K562 (cell line): ENCODE measurements around the gene MTA1. TPM values are rescaled to one million over a fixed set of nuclear protein-coding genes. Genes with fewer than 3 reads are reported as not detected.
A peak's percentile ranks its signal among the peaks of the same experiment; 100 is the strongest.

ENCODE experiments used
- ATAC-seq: fragments of 200-7000 bp; cut with Tn5 transposase; 3 replicates; pipeline ENCODE4 v1.9.1; 2020; ENCODE audit warnings: moderate library complexity
- BruUV-seq: library from RNA; stranded (reverse); fragments of 400-500 nt; replicated peaks from 2 replicates; lab custom pipeline; 2021; lab: Mats Ljungman, UMichigan
- CTCF ChIA-PET: fragments of 300-600 bp; formaldehyde crosslinking; extraction: SDS; loops from one replicate; lab custom pipeline; 2021; ENCODE audit warnings: low intra/inter-chr PET ratio; lab: Yijun Ruan, JAX
- POLR2A ChIA-PET: fragments of 300-600, 350-650 bp; sonication (Branson Sonifier 250); formaldehyde crosslinking; extraction: SDS; loops from one replicate; lab custom pipeline; 2021; ENCODE audit warnings: antibody characterized with exemption, inconsistent platforms; lab: Yijun Ruan, JAX
- DNase-seq, 4 experiments: peaks; one replicate each; pipeline versions ENCODE4 v3.0.0 to v3.0.0-alpha.2; 2011 to 2018; ENCODE audit warnings: low spot score in 3 of 4, mixed read lengths in 3 of 4; ENCODE audit errors: extremely low read depth in 1 of 4
- FAIRE-seq: peaks from 2 replicates; lab custom pipeline; 2011; peaks lifted over from hg19 to GRCh38; lab: Jason Lieb, UNC
- H2AFZ ChIP-seq: 2 replicates; pipeline ENCODE4 v1.6.0; 2011; ENCODE audit warnings: low read depth, low read length, control low read depth, inconsistent platforms
- H3K27ac ChIP-seq: fragments of 200-600 bp; 3 replicates; pipeline ENCODE4 v1.8.0; 2011; ENCODE audit warnings: low read depth, mild to moderate bottlenecking, control low read depth, inconsistent platforms, low read length, moderate library complexity, mixed read lengths; ENCODE audit errors: extremely low read depth
- H3K27me3 ChIP-seq, 2 experiments: fragments of 300-600 bp in 1 of 2; 2 replicates in 1 of 2; 3 replicates in 1 of 2; pipeline versions ENCODE4 v1.6.0 to v1.8.0; 2011; ENCODE audit warnings: inconsistent platforms in 2 of 2, low read length in 2 of 2, mild to moderate bottlenecking in 1 of 2, mixed read lengths in 1 of 2, moderate library complexity in 1 of 2; ENCODE audit not compliant: control insufficient read depth in 2 of 2, insufficient read depth in 2 of 2
- H3K36me3 ChIP-seq: fragments of 300-600 bp; 3 replicates; pipeline ENCODE4 v1.8.0; 2011; ENCODE audit warnings: mild to moderate bottlenecking, low read length, inconsistent platforms; ENCODE audit not compliant: control insufficient read depth, insufficient read depth
- H3K4me1 ChIP-seq, 2 experiments: fragments of 200-600 bp in 1 of 2; replicated peaks in 1 of 2; 2 replicates in 1 of 2; 3 replicates in 1 of 2; pipeline versions ENCODE4 v1.5.1 to v1.8.0; 2011; ENCODE audit warnings: inconsistent platforms in 2 of 2, low read length in 2 of 2, mild to moderate bottlenecking in 1 of 2, mixed read lengths in 1 of 2, moderate library complexity in 1 of 2; ENCODE audit not compliant: control insufficient read depth in 2 of 2, insufficient read depth in 2 of 2
- H3K4me2 ChIP-seq: 2 replicates; pipeline ENCODE4 v1.6.1; 2011; ENCODE audit warnings: low read length, control low read depth, inconsistent platforms, mixed read lengths; ENCODE audit not compliant: insufficient read depth
- H3K4me3 ChIP-seq: fragments of 200-600 bp; sonication (generic), shearing (Covaris generic); 2 replicates; pipeline ENCODE4 v1.5.1; 2016; ENCODE audit warnings: control low read depth, inconsistent platforms
- H3K79me2 ChIP-seq: fragments of 200-600 bp; 3 replicates; pipeline ENCODE4 v1.8.0; 2011; ENCODE audit warnings: low read length, inconsistent platforms; ENCODE audit not compliant: control insufficient read depth, insufficient read depth
- H3K9ac ChIP-seq, 2 experiments: 2 replicates each; pipeline versions ENCODE4 v1.6.0 to v1.6.1; 2011; ENCODE audit warnings: low read depth in 2 of 2, low read length in 2 of 2, control low read depth in 1 of 2, inconsistent platforms in 1 of 2, mild to moderate bottlenecking in 1 of 2, mixed read lengths in 1 of 2; ENCODE audit not compliant: insufficient read depth in 1 of 2
- H3K9me1 ChIP-seq: one replicate; pipeline ENCODE4 v1.6.0; 2011; ENCODE audit warnings: inconsistent platforms, mild to moderate bottlenecking, low read length, moderate library complexity; ENCODE audit not compliant: control insufficient read depth, insufficient read depth
- H3K9me3 ChIP-seq: replicated peaks from 2 replicates; pipeline ENCODE4 v1.5.1; 2011; ENCODE audit warnings: low read depth, low read length, inconsistent platforms; ENCODE audit not compliant: control insufficient read depth, insufficient read depth
- H4K20me1 ChIP-seq: replicated peaks from 2 replicates; pipeline ENCODE4 v1.6.1; 2011; ENCODE audit warnings: low read length, inconsistent platforms, mixed read lengths; ENCODE audit not compliant: control insufficient read depth, insufficient read depth
- ATF2 ChIP-seq: sonication (generic); formaldehyde crosslinking; IDR thresholded peaks from 2 replicates; pipeline ENCODE4 v1.8.1; 2022; ENCODE audit warnings: missing genetic modification reagents
- ATF7 ChIP-seq: fragments of 450-650 bp; IDR thresholded peaks from 2 replicates; pipeline ENCODE4 v1.7.1; 2014; ENCODE audit warnings: mild to moderate bottlenecking, moderate library complexity
- BRF2 ChIP-seq: IDR thresholded peaks from 3 replicates; pipeline ENCODE4 v1.6.1; 2011; ENCODE audit warnings: borderline replicate concordance, mild to moderate bottlenecking; ENCODE audit not compliant: insufficient read length, insufficient read depth
- COPS2 ChIP-seq: fragments of 450-650 bp; conservative IDR thresholded peaks from 2 replicates; pipeline ENCODE4 v1.6.1; 2016; ENCODE audit warnings: mild to moderate bottlenecking, moderate library complexity
- FOXK1 ChIP-seq: sonication (generic); formaldehyde crosslinking; IDR thresholded peaks from 2 replicates; pipeline ENCODE4 v1.8.0; 2022; ENCODE audit warnings: missing genetic modification reagents, mild to moderate bottlenecking, borderline replicate concordance
- FOXK2 ChIP-seq, 2 experiments: fragments of 450-650 bp; IDR thresholded peaks in 1 of 2; conservative IDR thresholded peaks in 1 of 2; 2 replicates each; pipeline ENCODE4 v1.6.1; 2016; ENCODE audit warnings: low read depth in 2 of 2, mild to moderate bottlenecking in 1 of 2
- HCFC1 ChIP-seq: IDR thresholded peaks from 2 replicates; pipeline ENCODE4 v1.6.1; 2012; ENCODE audit warnings: low read depth, low read length, improper control_type of control experiment
- LEF1 ChIP-seq: fragments of 450-650 bp; IDR thresholded peaks from 2 replicates; pipeline ENCODE4 v1.6.1; 2016; ENCODE audit warnings: mild to moderate bottlenecking
- PHF8 ChIP-seq: fragments of 200-600 bp; sonication (generic); IDR thresholded peaks from 2 replicates; pipeline ENCODE4 v1.6.1; 2012; ENCODE audit warnings: mixed run types, mild to moderate bottlenecking, inconsistent platforms, low read length, moderate library complexity, borderline replicate concordance
- THRA ChIP-seq: fragments of 450-650 bp; IDR thresholded peaks from 2 replicates; pipeline ENCODE4 v1.6.1; 2017; ENCODE audit warnings: mild to moderate bottlenecking, moderate library complexity
- ZKSCAN3 ChIP-seq: fragments of 250-450 bp; sonication (Bioruptor Pico); IDR thresholded peaks from 2 replicates; pipeline ENCODE4 v1.4.0; 2020
- ZNF23 ChIP-seq: fragments of 250-450 bp; sonication (Bioruptor Pico); IDR thresholded peaks from 2 replicates; pipeline ENCODE4 v1.4.0; 2020; ENCODE audit warnings: mild to moderate bottlenecking
- ZNF263 ChIP-seq: sonication (generic); formaldehyde crosslinking; IDR thresholded peaks from 2 replicates; pipeline ENCODE4 v1.8.0; 2022; ENCODE audit warnings: mild to moderate bottlenecking, missing genetic modification reagents, borderline replicate concordance
- ZNF347 ChIP-seq: fragments of 450-650 bp; formaldehyde crosslinking; IDR thresholded peaks from 2 replicates; pipeline ENCODE4 v1.4.0; 2020; ENCODE audit warnings: low read depth, mild to moderate bottlenecking, moderate library complexity
- ZNF699 ChIP-seq: fragments of 250-450 bp; sonication (Bioruptor Pico); IDR thresholded peaks from 2 replicates; pipeline ENCODE4 v1.8.0; 2021; ENCODE audit warnings: mild to moderate bottlenecking, moderate library complexity; ENCODE audit not compliant: insufficient replicate concordance
- ZNF764 ChIP-seq: fragments of 250-450 bp; sonication (Bioruptor Pico); IDR thresholded peaks from 2 replicates; pipeline ENCODE4 v1.4.0; 2020; ENCODE audit warnings: low read depth, mild to moderate bottlenecking, moderate library complexity
- WGBS: fragments of 100-300 bp; shearing (Covaris generic); methylation state at CpG from one replicate; pipeline ENCODE4 v1.1.6; 2016; ENCODE audit warnings: low coverage, mixed read lengths; ENCODE audit not compliant: insufficient coverage; ENCODE audit errors: missing lambda C conversion rate; 5-methylcytosine and 5-hydroxymethylcytosine counted together
- in situ Hi-C: fragments of 300-500 bp; cut with MboI; formaldehyde crosslinking; loops from 4 replicates; pipeline ENCODE4 v1.15.0; 2018; ENCODE audit warnings: inconsistent platforms, mixed read lengths
- intact Hi-C: fragments of 100-400 bp; cut with micrococcal nuclease; formaldehyde crosslinking; loops from 2 replicates; pipeline ENCODE4 v1.14.2; 2022
- polyA plus RNA-seq, 8 experiments: library from polyadenylated mRNA; depleted of rRNA in 4 of 8; stranded (reverse) in 5 of 8; unstranded in 3 of 8; fragments of >200 nt; fragmentation: Nextera tagmentation in 2 of 8; fragmentation: Illumina TruSeq in 1 of 8; extraction: Ambion mirVana in 2 of 8; extraction: Trizol in 1 of 8; gene quantifications; 2 replicates each; pipeline versions ENCODE4 v1.2.1 to v1.2.3, GENCODE V29; 2011 to 2014; ENCODE audit warnings: inconsistent platforms in 1 of 8, missing spikeins in 1 of 8
- total RNA-seq, 7 experiments: library from RNA; depleted of rRNA in 6 of 7; stranded (reverse); fragments of >200 nt in 6 of 7; fragmentation: Illumina TruSeq in 2 of 7; extraction: Trizol in 2 of 7; gene quantifications; 2 replicates each; pipeline versions ENCODE4 v1.2.1 to v1.2.3, GENCODE V29; 2011 to 2021; ENCODE audit warnings: low replicate concordance in 1 of 7

The MTA1 gene
- total and polyA plus RNA-seq, 9 of the 15 experiments (the other 6 are each of a cell fraction or from before 2014, with no cell fraction given) = 0.13 to 118 (median 32.3) TPM

- FAIRE-seq (no peak), ATAC-seq (no peak), DNase-seq (no peak)
- Histone ChIP-seq H4K20me1 (no peaks in the 10 kb centered on the region), H3K79me2 (no peaks in the 10 kb centered on the region), H3K27me3 (peaks cover 19 to 47% of the 10 kb centered on the region in 2 experiments), H3K27ac (no peak overlapping the region), H3K9me3 (no peaks in the 10 kb centered on the region), H3K4me1 (peaks cover 0 to 5% of the 10 kb centered on the region in 2 experiments; a peak in 2 of 5 replicates), H3K9me1 (no peaks in the 10 kb centered on the region), H2AFZ (no peak overlapping the region), H3K4me3 (no peak overlapping the region), H3K9ac (peak overlapping the region in 1 of 2 experiments; percentile 17; a peak in 1 of 4 replicates), H3K4me2 (no peak overlapping the region), H3K36me3 (no peaks in the 10 kb centered on the region)
- TF ChIP-seq ZKSCAN3 (CRISPR knock-in tag) (no peak), HCFC1 (no peak), ATF7 (no peak), BRF2 (no peak), LEF1 (no peak), ZNF347 (CRISPR knock-in tag) (no peak), PHF8 (no peak), THRA (no peak), ATF2 (CRISPR knock-in tag) (no peak), COPS2 (no peak), FOXK2 (conservative IDR thresholded peaks at IDR 0.05 in 1 of 2, IDR thresholded peaks at IDR 0.05 in 1 of 2; ENCODE audit: low read depth in 2 of 2) (no peak), FOXK1 (CRISPR knock-in tag) (no peak), ZNF764 (no peak), ZNF23 (CRISPR knock-in tag) (no peak), ZNF699 (CRISPR knock-in tag) (no peak), ZNF263 (no peak)
- no TSS peak for BruUV-seq
- WGBS = 6% methylated on average over 11 of the region's 17 CpGs
- intact Hi-C loops = no loop called here
- in situ Hi-C loops = no loop called here
- POLR2A ChIA-PET = interaction anchor here (0.7 kb wide), 1 partner anchor 29 kb away, joined by 4 read pairs; no protein-coding TSS in a partner anchor
- CTCF ChIA-PET = no interaction called here
Observed at GRCh38 chr14:105507247-105507646, 87.6 kb downstream of the MTA1 start.
